ENCODE measurements around the gene C1QTNF8. TPM values are rescaled to one million over a fixed set of nuclear protein-coding genes. Genes with fewer than 3 reads are reported as not detected.
"Not testable (repeated sequence)": the region's sequence is repeated elsewhere in the genome, so short reads cannot be mapped to it uniquely, and the experiment has no call there.

C1QTNF8 gene
- total and polyA plus RNA-seq, 2 of the 13 experiments (the other 11 are each of a cell fraction or from before 2014, with no cell fraction given) = 0.09 TPM; not detected in 1

GRCh38 chr16:1086443-1086842 is 9.6 kb downstream of the C1QTNF8 start:
- H2AFZ ChIP-seq (ENCODE audit: low read length); H3K9me3 ChIP-seq (ENCODE audit: low read length); H4K20me1 ChIP-seq (ENCODE audit: insufficient read depth, low read length); H3K79me2 ChIP-seq (ENCODE audit: insufficient read depth, low read length); in situ Hi-C loops (cut with HindIII; ENCODE audit: extremely low pct_ligation_motif_present, low pct_unique_long_range_greater_than_20kb); H3K9ac ChIP-seq (ENCODE audit: insufficient read depth, low read depth, low read length); H3K4me3 ChIP-seq (replicated peaks in 1 of 3; ENCODE audit: insufficient read depth in 1 of 3, low read depth in 2 of 3, low read length in 3 of 3); CTCF ChIA-PET (ENCODE audit: low intra/inter-chr PET ratio, low total read pairs); H3K36me3 ChIP-seq (replicated peaks in 1 of 2; ENCODE audit: control insufficient read depth in 1 of 2, insufficient read depth in 2 of 2, low read length in 2 of 2); FAIRE-seq; ATAC-seq; H3K27ac ChIP-seq (ENCODE audit: extremely low read length, insufficient read depth, low read length); intact Hi-C loops (cut with micrococcal nuclease; ENCODE audit: unreplicated experiment); H3K4me2 ChIP-seq (ENCODE audit: low read depth, low read length); BruUV-seq (replicated peaks): not testable (repeated sequence)
- POLR2A ChIA-PET = interaction anchor here (1.4 kb wide), 1 partner anchor 12 kb away, joined by 5 read pairs; no protein-coding TSS in a partner anchor
- peak; percentile 53 for DNase-seq (ENCODE audit: low spot score)
- Histone ChIP-seq H3K4me1 (ENCODE audit: insufficient read depth, low read length) (peaks cover 72% of the 10 kb centered on the region), H3K27me3 (ENCODE audit: control insufficient read depth in 1 of 2, insufficient read depth in 2 of 2, low read length in 2 of 2) (peaks cover 0 to 16% of the 10 kb centered on the region in 2 experiments; a peak in 1 of 5 replicates)
- TF ChIP-seq CEBPB (IDR thresholded peaks at IDR 0.05; ENCODE audit: borderline replicate concordance, low read depth, low read length) (peak; percentile 58; the same call in 1 of the 2 replicates), ZBTB33 (CRISPR knock-in tag; IDR thresholded peaks at IDR 0.05) (peak; percentile 99), ZNF281 (CRISPR knock-in tag; IDR thresholded peaks at IDR 0.05; ENCODE audit: borderline replicate concordance) (peak; percentile 40; the same call in 1 of the 2 replicates), TEAD3 (CRISPR knock-in tag; optimal IDR thresholded peaks at IDR 0.05; ENCODE audit: borderline replicate concordance) (peak; percentile 73), ZNF143 (CRISPR knock-in tag; IDR thresholded peaks at IDR 0.05) (0 out of 2 replicates have a peak, but pooled peaks have one; percentile 30), ZNF687 (CRISPR knock-in tag; IDR thresholded peaks at IDR 0.05) (peak; percentile 40; the same call in 1 of the 2 replicates), PATZ1 (CRISPR knock-in tag; IDR thresholded peaks at IDR 0.05) (0 out of 2 replicates have a peak, but pooled peaks have one; percentile 22)
- WGBS (ENCODE audit: low lambda C conversion rate) = 56% methylated on average over 9 of the region's 10 CpGs
